IMR-90 (cell line): ENCODE measurements around the gene AXIN2. TPM values are rescaled to one million over a fixed set of nuclear protein-coding genes. Genes with fewer than 3 reads are reported as not detected.

Source experiments
- ATAC-seq: fragments of 200-7000 bp; cut with Tn5 transposase; 2 replicates; pipeline ENCODE4 v1.9.1; 2020; ENCODE audit warnings: low read depth, mild to moderate bottlenecking, moderate library complexity
- BruUV-seq: library from RNA; stranded (reverse); fragments of 400-500 nt; replicated peaks from 2 replicates; lab custom pipeline; 2021; lab: Mats Ljungman, UMichigan
- CTCF ChIA-PET: fragments of 300-600 bp; formaldehyde crosslinking; extraction: SDS; loops from one replicate; lab custom pipeline; 2021; ENCODE audit warnings: antibody characterized with exemption; lab: Yijun Ruan, JAX
- POLR2A ChIA-PET: fragments of 300-600 bp; sonication (Branson Sonifier 250); formaldehyde crosslinking; loops from one replicate; lab custom pipeline; 2022; ENCODE audit warnings: antibody characterized with exemption; ENCODE audit not compliant: unreplicated experiment; lab: Charles Lee
- DNase-seq: peaks from one replicate; pipeline ENCODE4 v3.0.0; 2013
- H2AFZ ChIP-seq: replicated peaks from 2 replicates; pipeline ENCODE3; 2013; ENCODE audit warnings: low read length, mild to moderate bottlenecking; ENCODE audit not compliant: poor library complexity
- H2AK5ac ChIP-seq: 2 replicates; pipeline ENCODE4 v1.6.1; 2013; ENCODE audit warnings: low read depth, low read length, inconsistent platforms
- H2AK9ac ChIP-seq: replicated peaks from 2 replicates; pipeline ENCODE3; 2013; ENCODE audit warnings: mild to moderate bottlenecking, low read depth, low read length, moderate library complexity; ENCODE audit not compliant: poor library complexity
- H2BK120ac ChIP-seq: 2 replicates; pipeline ENCODE4 v1.6.1; 2013; ENCODE audit warnings: low read depth, low read length, inconsistent platforms
- H2BK15ac ChIP-seq: 3 replicates; pipeline ENCODE4 v1.6.1; 2013; ENCODE audit warnings: low read depth, low read length, inconsistent platforms
- H2BK20ac ChIP-seq: 2 replicates; pipeline ENCODE4 v1.6.1; 2013; ENCODE audit warnings: low read depth, mild to moderate bottlenecking, inconsistent platforms, low read length, moderate library complexity
- H2BK5ac ChIP-seq: 2 replicates; pipeline ENCODE4 v1.6.1; 2013; ENCODE audit warnings: mild to moderate bottlenecking, low read depth, low read length, inconsistent platforms; ENCODE audit not compliant: poor library complexity, severe bottlenecking
- H3K14ac ChIP-seq: replicated peaks from 2 replicates; pipeline ENCODE4 v1.6.1; 2013; ENCODE audit warnings: low read depth, low read length, inconsistent platforms
- H3K18ac ChIP-seq: 2 replicates; pipeline ENCODE4 v1.6.1; 2013; ENCODE audit warnings: low read depth, low read length, control low read depth
- H3K23ac ChIP-seq: 2 replicates; pipeline ENCODE4 v1.6.1; 2013; ENCODE audit warnings: low read depth, low read length, inconsistent platforms
- H3K27ac ChIP-seq: 2 replicates; pipeline ENCODE4 v1.5.1; 2013; ENCODE audit warnings: mild to moderate bottlenecking, control low read depth, low read length; ENCODE audit not compliant: insufficient read depth
- H3K27me3 ChIP-seq: 2 replicates; pipeline ENCODE4 v1.6.1; 2013; ENCODE audit warnings: low read length; ENCODE audit not compliant: control insufficient read depth, insufficient read depth
- H3K36me3 ChIP-seq: 2 replicates; pipeline ENCODE4 v1.6.1; 2013; ENCODE audit warnings: low read length, mixed read lengths; ENCODE audit not compliant: control insufficient read depth, insufficient read depth
- H3K4ac ChIP-seq: 2 replicates; pipeline ENCODE4 v1.6.1; 2013; ENCODE audit warnings: low read depth, low read length, inconsistent platforms
- H3K4me1 ChIP-seq: 2 replicates; pipeline ENCODE4 v1.6.1; 2013; ENCODE audit warnings: low read length, mixed read lengths; ENCODE audit not compliant: control insufficient read depth, insufficient read depth
- H3K4me2 ChIP-seq: 2 replicates; pipeline ENCODE4 v1.6.1; 2013; ENCODE audit warnings: low read depth, mild to moderate bottlenecking, control low read depth, low read length, moderate library complexity
- H3K4me3 ChIP-seq: 2 replicates; pipeline ENCODE4 v1.5.1; 2013; ENCODE audit warnings: low read depth, mild to moderate bottlenecking, control low read depth, low read length, moderate library complexity; ENCODE audit not compliant: insufficient read depth
- H3K56ac ChIP-seq: 2 replicates; pipeline ENCODE4 v1.6.1; 2013; ENCODE audit warnings: low read length, inconsistent platforms; ENCODE audit not compliant: insufficient read depth; ENCODE audit errors: extremely low read depth
- H3K79me1 ChIP-seq, 2 experiments: 2 replicates each; pipeline ENCODE4 v1.6.1; 2013; ENCODE audit warnings: low read length in 2 of 2, inconsistent platforms in 1 of 2, low read depth in 1 of 2
- H3K9ac ChIP-seq: 2 replicates; pipeline ENCODE4 v1.6.1; 2013; ENCODE audit warnings: low read depth, low read length, control low read depth
- H3K9me1 ChIP-seq: 2 replicates; pipeline ENCODE4 v1.6.1; 2013; ENCODE audit warnings: low read length, inconsistent platforms; ENCODE audit not compliant: insufficient read depth
- H3K9me3 ChIP-seq: 2 replicates; pipeline ENCODE4 v1.6.1; 2013; ENCODE audit warnings: low read length; ENCODE audit not compliant: control insufficient read depth, insufficient read depth
- H4K20me1 ChIP-seq: 2 replicates; pipeline ENCODE4 v1.6.1; 2013; ENCODE audit warnings: low read length, inconsistent platforms; ENCODE audit not compliant: insufficient read depth
- H4K5ac ChIP-seq: 2 replicates; pipeline ENCODE4 v1.6.1; 2013; ENCODE audit warnings: mild to moderate bottlenecking, low read depth, low read length, control low read depth
- H4K8ac ChIP-seq, 2 experiments: 2 replicates each; pipeline ENCODE4 v1.6.1; 2013; ENCODE audit warnings: low read depth in 2 of 2, low read length in 2 of 2, control low read depth in 1 of 2, inconsistent platforms in 1 of 2
- H4K91ac ChIP-seq: 2 replicates; pipeline ENCODE4 v1.6.1; 2013; ENCODE audit warnings: low read depth, low read length, inconsistent platforms; ENCODE audit not compliant: insufficient read depth
- MAZ ChIP-seq: IDR thresholded peaks from 2 replicates; pipeline ENCODE4 v1.6.1; 2012; ENCODE audit warnings: low read depth, mild to moderate bottlenecking, low read length, improper control_type of control experiment, moderate library complexity, borderline replicate concordance
- WGBS, 2 experiments: methylation state at CpG; one replicate each; pipeline versions ENCODE4 v1.1.5 to v1.1.7; 2013; ENCODE audit warnings: missing lambda C conversion rate in 2 of 2; ENCODE audit not compliant: insufficient read length in 1 of 2; ENCODE audit errors: extremely low coverage in 2 of 2; 5-methylcytosine and 5-hydroxymethylcytosine counted together
- dilution Hi-C: fragments of 300-500 bp; cut with HindIII; formaldehyde crosslinking; loops from one replicate; pipeline ENCODE4 v1.14.3; 2018; ENCODE audit warnings: low sequenced_read_pairs; ENCODE audit not compliant: unreplicated experiment
- in situ Hi-C: fragments of 300-500 bp; cut with MboI; formaldehyde crosslinking; loops from 3 replicates; pipeline ENCODE4 v1.14.3; 2019; ENCODE audit warnings: low sequenced_read_pairs, inconsistent platforms, mixed read lengths
- intact Hi-C: fragments of 100-400 bp; cut with micrococcal nuclease; formaldehyde crosslinking; loops from 2 replicates; pipeline ENCODE4 v1.10.0; 2022
- polyA plus RNA-seq, 3 experiments: library from polyadenylated mRNA; depleted of rRNA; stranded (reverse); fragments of >200 nt; gene quantifications; 2 replicates each; pipeline ENCODE4 v1.2.3, GENCODE V29; 2012; ENCODE audit warnings: low replicate concordance in 1 of 3
- total RNA-seq: library from RNA; depleted of rRNA; stranded (reverse); fragments of >200 nt; gene quantifications from 2 replicates; pipeline ENCODE4 v1.2.3, GENCODE V29; 2012
- TF ChIP-seq, protein P1 (sequence below): fragments of 150-350 bp; IDR thresholded peaks from 2 replicates; pipeline ENCODE4 v1.6.1; 2017; ENCODE audit warnings: mild to moderate bottlenecking, antibody characterized with exemption, low read length, low read depth

Gene AXIN2
- total and polyA plus RNA-seq, 2 of the 4 experiments (the other 2 are of a cell fraction) = 0.91 to 1.8 TPM

DNA sequence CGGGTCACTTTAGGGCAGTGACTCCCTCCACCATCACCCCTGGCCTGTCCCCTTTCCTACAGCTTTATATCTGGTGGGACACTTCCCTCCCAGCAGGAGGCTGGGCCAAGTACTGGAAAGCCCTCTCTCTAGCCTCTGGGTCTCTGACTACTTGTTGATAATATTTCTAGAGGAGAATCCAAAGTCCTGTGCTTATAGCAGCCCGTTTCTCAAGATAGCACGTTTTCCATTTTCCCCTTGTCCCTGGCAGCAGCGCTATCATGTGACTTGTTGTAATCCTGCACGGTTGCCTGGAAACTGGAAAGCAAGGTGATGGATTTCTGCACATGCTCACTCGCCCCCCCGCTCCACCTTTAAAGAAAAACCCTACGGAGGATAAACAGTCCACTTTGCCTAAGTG, 3.3 kb upstream of the AXIN2 start:
- no peak overlapping the region for H3K18ac ChIP-seq
- no peaks in the 10 kb centered on the region for H3K36me3 ChIP-seq
- TF ChIP-seq, protein P1, sequence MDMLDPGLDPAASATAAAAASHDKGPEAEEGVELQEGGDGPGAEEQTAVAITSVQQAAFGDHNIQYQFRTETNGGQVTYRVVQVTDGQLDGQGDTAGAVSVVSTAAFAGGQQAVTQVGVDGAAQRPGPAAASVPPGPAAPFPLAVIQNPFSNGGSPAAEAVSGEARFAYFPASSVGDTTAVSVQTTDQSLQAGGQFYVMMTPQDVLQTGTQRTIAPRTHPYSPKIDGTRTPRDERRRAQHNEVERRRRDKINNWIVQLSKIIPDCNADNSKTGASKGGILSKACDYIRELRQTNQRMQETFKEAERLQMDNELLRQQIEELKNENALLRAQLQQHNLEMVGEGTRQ = peak; percentile 47; the same call in 1 of the 2 replicates
- no peak for TF ChIP-seq MAZ
- CTCF ChIA-PET = no interaction called here
- H3K79me1 ChIP-seq = no peaks in the 10 kb centered on the region
- DNase-seq (peak; percentile 40), ATAC-seq (no peak)
- H2BK120ac ChIP-seq = no peak overlapping the region
- H3K9ac ChIP-seq = no peak overlapping the region
- H4K8ac ChIP-seq = no peak overlapping the region
- in situ Hi-C loops (loop anchor here (25.0 kb wide), 1 partner anchor 598 kb away; no protein-coding TSS in a partner anchor), intact Hi-C loops (loop anchor here (5.0 kb wide), 2 partner anchors 133 to 423 kb away; no protein-coding TSS in a partner anchor), dilution Hi-C loops (no loop called here)
- BruUV-seq = no TSS peak
- peaks cover 5% of the 10 kb centered on the region; the same call in 1 of the 2 replicates for H3K27me3 ChIP-seq
- POLR2A ChIA-PET = no interaction called here
- H2BK20ac ChIP-seq = no peak overlapping the region
- no peak overlapping the region for H4K5ac ChIP-seq
- 0% methylated on average over 3 of the region's 8 CpGs; no CpG with 5 or more reads in 1 of the 2 experiments for WGBS, 2 experiments
- no peak overlapping the region for H3K14ac ChIP-seq
- peak overlapping the region; percentile 72 for H2AFZ ChIP-seq
- H2AK5ac ChIP-seq = no peak overlapping the region
- no peak overlapping the region for H3K27ac ChIP-seq
- no peak overlapping the region for H3K56ac ChIP-seq
- H3K4me1 ChIP-seq = peaks cover 2% of the 10 kb centered on the region; the same call in 1 of the 2 replicates
- no peak overlapping the region for H2BK15ac ChIP-seq
- 0 out of 2 replicates have a peak, but pooled peaks cover 3% of the 10 kb centered on the region for H3K9me1 ChIP-seq
- H3K9me3 ChIP-seq = no peaks in the 10 kb centered on the region
- no peaks in the 10 kb centered on the region for H4K20me1 ChIP-seq
- no peak overlapping the region for H2AK9ac ChIP-seq
- H2BK5ac ChIP-seq = no peak overlapping the region
- H3K4me2 ChIP-seq = no peak overlapping the region; the same call in 1 of the 2 replicates
- H3K4me3 ChIP-seq = no peak overlapping the region
- no peak overlapping the region for H3K23ac ChIP-seq
- no peak overlapping the region for H3K4ac ChIP-seq
- H4K91ac ChIP-seq = no peak overlapping the region
